HCT116 (cell line): ENCODE measurements around the gene SLC27A3. TPM values are rescaled to one million over a fixed set of nuclear protein-coding genes. Genes with fewer than 3 reads are reported as not detected.

ENCODE experiments used
- ATAC-seq: fragments of 200-7000 bp; cut with Tn5 transposase; 2 replicates; pipeline ENCODE4 v1.9.1; 2020; ENCODE audit warnings: mild to moderate bottlenecking, moderate library complexity
- BruUV-seq: library from RNA; stranded (reverse); fragments of 400-500 nt; replicated peaks from 2 replicates; lab custom pipeline; 2021; lab: Mats Ljungman, UMichigan
- CTCF ChIA-PET: fragments of 300-600 bp; sonication (Branson Sonifier 250); formaldehyde crosslinking; loops from one replicate; lab custom pipeline; 2021; ENCODE audit warnings: antibody characterized with exemption; lab: Charles Lee
- POLR2A ChIA-PET: fragments of 300-600, 350-600 bp; sonication (Branson Sonifier 250); formaldehyde crosslinking; loops from one replicate; lab custom pipeline; 2021; ENCODE audit warnings: antibody characterized with exemption; lab: Charles Lee
- RAD21 ChIA-PET, 2 experiments: fragments of 300-600 bp; sonication (Branson Sonifier 250); formaldehyde crosslinking; loops; one replicate each; lab custom pipeline; 2023; ENCODE audit warnings: low total read pairs in 2 of 2; ENCODE audit not compliant: uncharacterized antibody in 2 of 2, unreplicated experiment in 2 of 2, low non-redundant PET in 1 of 2; lab: Charles Lee
- DNase-seq: peaks from one replicate; pipeline ENCODE4 v3.0.0-alpha.2; 2010; ENCODE audit warnings: low read depth, low spot score
- H2AFZ ChIP-seq: fragments of 200-600 bp; shearing (Covaris generic), sonication (generic); 2 replicates; pipeline ENCODE4 v1.6.1; 2017; ENCODE audit warnings: low read depth, mixed run types, mixed read lengths, antibody characterized with exemption, low read length; ENCODE audit not compliant: poor library complexity, severe bottlenecking
- H3K27ac ChIP-seq: 2 replicates; pipeline ENCODE4 v1.5.1; 2012; ENCODE audit warnings: low read depth, low read length
- H3K27me3 ChIP-seq: fragments of 200-600 bp; sonication (generic); 2 replicates; pipeline ENCODE4 v1.6.1; 2016; ENCODE audit warnings: mixed run types, low read length, mixed read lengths; ENCODE audit not compliant: insufficient read depth
- H3K36me3 ChIP-seq, 2 experiments: fragments of 200-500 bp in 1 of 2; fragments of 200-600 bp in 1 of 2; sonication (Bioruptor generic) in 1 of 2; sonication (generic) in 1 of 2; 2 replicates each; pipeline versions ENCODE4 v1.5.1 to v1.6.1; 2014 to 2016; ENCODE audit warnings: low read length in 2 of 2, inconsistent platforms in 1 of 2, mixed read lengths in 1 of 2, mixed run types in 1 of 2; ENCODE audit not compliant: insufficient read depth in 2 of 2, control insufficient read depth in 1 of 2
- H3K4me1 ChIP-seq, 2 experiments: fragments of 200-600 bp in 1 of 2; sonication (generic) in 1 of 2; 2 replicates each; pipeline versions ENCODE4 v1.5.1 to v1.6.1; 2012 to 2017; ENCODE audit warnings: low read length in 2 of 2, inconsistent platforms in 1 of 2, mild to moderate bottlenecking in 1 of 2, mixed read lengths in 1 of 2, mixed run types in 1 of 2, moderate library complexity in 1 of 2; ENCODE audit not compliant: insufficient read depth in 2 of 2, control insufficient read depth in 1 of 2
- H3K4me2 ChIP-seq: fragments of 200-600 bp; sonication (generic); 2 replicates; pipeline ENCODE4 v1.6.1; 2017; ENCODE audit warnings: mixed run types, low read length, mixed read lengths
- H3K4me3 ChIP-seq, 2 experiments: fragments of 200-600 bp in 1 of 2; sonication (generic) in 1 of 2; replicated peaks in 1 of 2; 2 replicates each; pipeline ENCODE4 v1.5.1; 2011 to 2016; ENCODE audit warnings: low read length in 2 of 2, control low read depth in 1 of 2, low read depth in 1 of 2, mild to moderate bottlenecking in 1 of 2, mixed read lengths in 1 of 2, mixed run types in 1 of 2
- H3K79me2 ChIP-seq: fragments of 200-600 bp; sonication (generic); 2 replicates; pipeline ENCODE4 v1.6.1; 2017; ENCODE audit warnings: mild to moderate bottlenecking, mixed run types, low read length, moderate library complexity, mixed read lengths; ENCODE audit not compliant: insufficient read depth
- H3K9ac ChIP-seq: fragments of 200-600 bp; sonication (generic); 2 replicates; pipeline ENCODE4 v1.6.1; 2016; ENCODE audit warnings: low read length, mixed read lengths
- H3K9me2 ChIP-seq: fragments of 200-600 bp; sonication (generic), shearing (Covaris generic); 2 replicates; pipeline ENCODE4 v1.6.1; 2017; ENCODE audit warnings: mixed run types, mild to moderate bottlenecking, moderate library complexity; ENCODE audit not compliant: insufficient read depth
- H3K9me3 ChIP-seq, 2 experiments: fragments of 200-500 bp in 1 of 2; fragments of 200-600 bp in 1 of 2; sonication (Bioruptor generic) in 1 of 2; sonication (generic) in 1 of 2; 2 replicates each; pipeline ENCODE4 v1.6.1; 2014 to 2017; ENCODE audit warnings: low read length in 2 of 2, mixed read lengths in 2 of 2, inconsistent platforms in 1 of 2, low read depth in 1 of 2, mild to moderate bottlenecking in 1 of 2, mixed run types in 1 of 2, moderate library complexity in 1 of 2; ENCODE audit not compliant: control insufficient read depth in 1 of 2, insufficient read depth in 1 of 2
- H4K20me1 ChIP-seq: fragments of 200-600 bp; sonication (generic), shearing (Covaris generic); 2 replicates; pipeline ENCODE4 v1.6.1; 2017; ENCODE audit warnings: mixed run types, mild to moderate bottlenecking, moderate library complexity; ENCODE audit not compliant: insufficient read depth
- ATF3 ChIP-seq: IDR thresholded peaks from 2 replicates; pipeline ENCODE4 v1.6.1; 2012
- CBX3 ChIP-seq: IDR thresholded peaks from 2 replicates; pipeline ENCODE4 v1.6.1; 2012; ENCODE audit warnings: low read depth
- ELF1 ChIP-seq: IDR thresholded peaks from 2 replicates; pipeline ENCODE4 v1.6.1; 2012; ENCODE audit warnings: low read depth, borderline replicate concordance
- MAX ChIP-seq: IDR thresholded peaks from 2 replicates; pipeline ENCODE4 v1.6.1; 2012
- POLR2A ChIP-seq: IDR thresholded peaks from 2 replicates; pipeline ENCODE4 v1.7.0; 2011; ENCODE audit warnings: borderline replicate concordance; ENCODE audit not compliant: insufficient read depth, insufficient read length; ENCODE audit errors: extremely low read depth
- POLR2AphosphoS5 ChIP-seq: IDR thresholded peaks from 2 replicates; pipeline ENCODE4 v1.6.1; 2011; ENCODE audit warnings: mild to moderate bottlenecking, low read depth, low read length, moderate library complexity
- RAD21 ChIP-seq: IDR thresholded peaks from 2 replicates; pipeline ENCODE4 v1.6.1; 2012; ENCODE audit warnings: low read depth, mild to moderate bottlenecking
- SP1 ChIP-seq: IDR thresholded peaks from 2 replicates; pipeline ENCODE4 v1.6.1; 2012; ENCODE audit warnings: low read depth
- SRF ChIP-seq: IDR thresholded peaks from 2 replicates; pipeline ENCODE4 v1.6.1; 2012; ENCODE audit warnings: low read depth
- TCF7L2 ChIP-seq: IDR thresholded peaks from 2 replicates; pipeline ENCODE4 v1.7.0; 2011; ENCODE audit warnings: borderline replicate concordance, inconsistent platforms; ENCODE audit not compliant: insufficient read depth, insufficient read length; ENCODE audit errors: extremely low read depth
- YY1 ChIP-seq: IDR thresholded peaks from 2 replicates; pipeline ENCODE4 v1.6.1; 2011; ENCODE audit warnings: low read length, low read depth, moderate library complexity, mild to moderate bottlenecking; ENCODE audit not compliant: insufficient replicate concordance; ENCODE audit errors: extremely low read depth
- ZFX ChIP-seq: fragments of 450-650 bp; IDR thresholded peaks from 2 replicates; pipeline ENCODE4 v1.6.1; 2017
- intact Hi-C: fragments of 100-400 bp; cut with micrococcal nuclease; formaldehyde crosslinking; loops from 2 replicates; pipeline ENCODE4 v1.10.0; 2022
- total RNA-seq: library from RNA; stranded (reverse); gene quantifications from one replicate; pipeline ENCODE4 v1.2.1, GENCODE V29; 2021; ENCODE audit not compliant: unreplicated experiment
- TF ChIP-seq, protein P1 (sequence below): IDR thresholded peaks from 2 replicates; pipeline ENCODE4 v1.6.1; 2011; ENCODE audit warnings: mild to moderate bottlenecking, low read length, moderate library complexity; ENCODE audit not compliant: insufficient replicate concordance; ENCODE audit errors: extremely low read depth
- TF ChIP-seq, protein P2 (sequence below), 3 experiments: fragments of 200-600 bp in 1 of 3; sonication (generic) in 1 of 3; IDR thresholded peaks in 2 of 3; conservative IDR thresholded peaks in 1 of 3; 2 replicates each; pipeline ENCODE4 v1.5.1; 2012 to 2017; ENCODE audit warnings: low read depth in 2 of 3, low read length in 2 of 3, antibody characterized with exemption in 1 of 3, borderline replicate concordance in 1 of 3, control low read depth in 1 of 3, mild to moderate bottlenecking in 1 of 3, mixed read lengths in 1 of 3, mixed run types in 1 of 3, moderate library complexity in 1 of 3; ENCODE audit not compliant: insufficient read depth in 1 of 3

The SLC27A3 gene
- total RNA-seq, 1 experiment from 2014 or later: 14.3 TPM

- intact Hi-C loops: no loop called here
- POLR2A ChIA-PET: no interaction called here
- Histone ChIP-seq H3K9me3 (no peaks in the 10 kb centered on the region), H2AFZ (no peak overlapping the region), H3K27ac (no peak overlapping the region), H3K4me1 (no peaks in the 10 kb centered on the region), H3K36me3 (peaks cover 29 to 43% of the 10 kb centered on the region in 2 experiments; a peak in 3 of 4 replicates), H4K20me1 (no peaks in the 10 kb centered on the region), H3K9me2 (no peaks in the 10 kb centered on the region), H3K4me2 (no peak overlapping the region), H3K9ac (no peak overlapping the region)
- RAD21 ChIA-PET: no interaction called here
- no peak for DNase-seq
- CTCF ChIA-PET: no interaction called here
- no TSS peak for BruUV-seq
- TF ChIP-seq ATF3 (no peak), ZFX (no peak), SRF (no peak), MAX (no peak)
- TF ChIP-seq, all 23 proteins: peak for 0
- Histone ChIP-seq H3K27me3 (no peaks in the 10 kb centered on the region), H3K79me2 (no peaks in the 10 kb centered on the region), H3K4me3 (no peak overlapping the region)
- ATAC-seq: no peak
These were observed 22.5 kb upstream of the SLC27A3 start for GRCh38 chr1:153752571-153753195.

GRCh38 chr1:153754266-153754665, 20.9 kb upstream of the SLC27A3 start:
- H2AFZ ChIP-seq: no peak overlapping the region
- peaks cover 29 to 47% of the 10 kb centered on the region in 2 experiments; a peak in 3 of 4 replicates for H3K36me3 ChIP-seq
- H3K4me3 ChIP-seq: no peak overlapping the region
- ChIA-PET RAD21 (no interaction called here), POLR2A (interaction anchor here (0.7 kb wide), 1 partner anchor 792 kb away, joined by 5 read pairs; no protein-coding TSS in a partner anchor)
- no peaks in the 10 kb centered on the region for H3K4me1 ChIP-seq
- H3K9ac ChIP-seq: no peak overlapping the region
- no peaks in the 10 kb centered on the region for H3K9me2 ChIP-seq
- no TSS peak for BruUV-seq
- no peak overlapping the region for H3K4me2 ChIP-seq
- no peaks in the 10 kb centered on the region for H4K20me1 ChIP-seq
- no peak overlapping the region for H3K27ac ChIP-seq
- no peaks in the 10 kb centered on the region for H3K27me3 ChIP-seq
- no peak for TF ChIP-seq POLR2A
- TF ChIP-seq ZFX: no peak
- TF ChIP-seq CBX3: no peak
- TF ChIP-seq ELF1: no peak
- no peak for TF ChIP-seq ATF3
- TF ChIP-seq, protein P1, sequence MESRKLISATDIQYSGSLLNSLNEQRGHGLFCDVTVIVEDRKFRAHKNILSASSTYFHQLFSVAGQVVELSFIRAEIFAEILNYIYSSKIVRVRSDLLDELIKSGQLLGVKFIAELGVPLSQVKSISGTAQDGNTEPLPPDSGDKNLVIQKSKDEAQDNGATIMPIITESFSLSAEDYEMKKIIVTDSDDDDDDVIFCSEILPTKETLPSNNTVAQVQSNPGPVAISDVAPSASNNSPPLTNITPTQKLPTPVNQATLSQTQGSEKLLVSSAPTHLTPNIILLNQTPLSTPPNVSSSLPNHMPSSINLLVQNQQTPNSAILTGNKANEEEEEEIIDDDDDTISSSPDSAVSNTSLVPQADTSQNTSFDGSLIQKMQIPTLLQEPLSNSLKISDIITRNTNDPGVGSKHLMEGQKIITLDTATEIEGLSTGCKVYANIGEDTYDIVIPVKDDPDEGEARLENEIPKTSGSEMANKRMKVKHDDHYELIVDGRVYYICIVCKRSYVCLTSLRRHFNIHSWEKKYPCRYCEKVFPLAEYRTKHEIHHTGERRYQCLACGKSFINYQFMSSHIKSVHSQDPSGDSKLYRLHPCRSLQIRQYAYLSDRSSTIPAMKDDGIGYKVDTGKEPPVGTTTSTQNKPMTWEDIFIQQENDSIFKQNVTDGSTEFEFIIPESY: no peak
- TF ChIP-seq, protein P2, sequence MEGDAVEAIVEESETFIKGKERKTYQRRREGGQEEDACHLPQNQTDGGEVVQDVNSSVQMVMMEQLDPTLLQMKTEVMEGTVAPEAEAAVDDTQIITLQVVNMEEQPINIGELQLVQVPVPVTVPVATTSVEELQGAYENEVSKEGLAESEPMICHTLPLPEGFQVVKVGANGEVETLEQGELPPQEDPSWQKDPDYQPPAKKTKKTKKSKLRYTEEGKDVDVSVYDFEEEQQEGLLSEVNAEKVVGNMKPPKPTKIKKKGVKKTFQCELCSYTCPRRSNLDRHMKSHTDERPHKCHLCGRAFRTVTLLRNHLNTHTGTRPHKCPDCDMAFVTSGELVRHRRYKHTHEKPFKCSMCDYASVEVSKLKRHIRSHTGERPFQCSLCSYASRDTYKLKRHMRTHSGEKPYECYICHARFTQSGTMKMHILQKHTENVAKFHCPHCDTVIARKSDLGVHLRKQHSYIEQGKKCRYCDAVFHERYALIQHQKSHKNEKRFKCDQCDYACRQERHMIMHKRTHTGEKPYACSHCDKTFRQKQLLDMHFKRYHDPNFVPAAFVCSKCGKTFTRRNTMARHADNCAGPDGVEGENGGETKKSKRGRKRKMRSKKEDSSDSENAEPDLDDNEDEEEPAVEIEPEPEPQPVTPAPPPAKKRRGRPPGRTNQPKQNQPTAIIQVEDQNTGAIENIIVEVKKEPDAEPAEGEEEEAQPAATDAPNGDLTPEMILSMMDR (IDR thresholded peaks at IDR 0.05 in 2 of 3, conservative IDR thresholded peaks at IDR 0.05 in 1 of 3; ENCODE audit: borderline replicate concordance in 1 of 3, insufficient read depth in 1 of 3, low read depth in 2 of 3, low read length in 2 of 3): no peak
- TF ChIP-seq MAX: no peak
- no peak for TF ChIP-seq POLR2AphosphoS5
- no peak for TF ChIP-seq TCF7L2
- TF ChIP-seq RAD21: no peak
- TF ChIP-seq YY1: no peak
- no peak for TF ChIP-seq SP1
- TF ChIP-seq, all 23 proteins: peak for 0
- intact Hi-C loops: no loop called here
- Histone ChIP-seq H3K79me2 (no peaks in the 10 kb centered on the region), H3K9me3 (no peaks in the 10 kb centered on the region)
- DNase-seq (no peak), ATAC-seq (no peak)
- CTCF ChIA-PET: no interaction called here
